Hematopoietic multipotent progenitor cell (in vitro differentiated cells): ENCODE measurements around the gene TENT4A. TPM values are rescaled to one million over a fixed set of nuclear protein-coding genes. Genes with fewer than 3 reads are reported as not detected.

Source experiments
- DNase-seq, 3 donors: peaks; one replicate each; pipeline ENCODE4 v3.0.0-alpha.2; 2011 to 2015; ENCODE audit warnings: low read depth in 2 of 3, low spot score in 2 of 3
- total RNA-seq: library from RNA; depleted of rRNA; stranded (reverse); fragments of >200 nt; gene quantifications from one replicate; pipeline ENCODE4 v1.2.3, GENCODE V29; 2012

TENT4A gene
- total RNA-seq, 1 donor: 14.5 TPM

GRCh38 chr5:6790346-6790865 is 77.2 kb downstream of the TENT4A start:
- no peak for DNase-seq

GRCh38 chr5:6791031-6791430 is 77.8 kb downstream of the TENT4A start:
- no peak for DNase-seq

DNA sequence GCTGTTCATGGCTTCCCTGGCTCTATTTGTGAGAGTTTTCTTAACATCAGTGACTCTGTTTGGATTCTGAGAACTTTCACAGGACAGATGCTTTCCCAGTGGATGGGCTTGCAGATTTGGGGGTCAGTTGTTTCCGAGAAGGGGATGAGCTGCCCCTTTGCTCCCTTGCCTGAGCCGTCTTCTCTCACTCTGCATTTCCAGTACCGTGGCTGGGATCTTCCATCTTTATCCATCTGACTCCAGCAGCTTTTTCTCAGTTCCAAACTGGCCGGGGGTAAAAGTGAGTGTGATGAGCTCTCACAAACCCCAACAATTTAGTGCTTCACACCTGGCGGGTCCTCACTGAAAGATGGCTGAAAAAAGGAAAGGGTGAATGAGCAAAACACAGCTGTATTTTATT is 79.1 kb downstream of the TENT4A start:
- no peak for DNase-seq

DNA sequence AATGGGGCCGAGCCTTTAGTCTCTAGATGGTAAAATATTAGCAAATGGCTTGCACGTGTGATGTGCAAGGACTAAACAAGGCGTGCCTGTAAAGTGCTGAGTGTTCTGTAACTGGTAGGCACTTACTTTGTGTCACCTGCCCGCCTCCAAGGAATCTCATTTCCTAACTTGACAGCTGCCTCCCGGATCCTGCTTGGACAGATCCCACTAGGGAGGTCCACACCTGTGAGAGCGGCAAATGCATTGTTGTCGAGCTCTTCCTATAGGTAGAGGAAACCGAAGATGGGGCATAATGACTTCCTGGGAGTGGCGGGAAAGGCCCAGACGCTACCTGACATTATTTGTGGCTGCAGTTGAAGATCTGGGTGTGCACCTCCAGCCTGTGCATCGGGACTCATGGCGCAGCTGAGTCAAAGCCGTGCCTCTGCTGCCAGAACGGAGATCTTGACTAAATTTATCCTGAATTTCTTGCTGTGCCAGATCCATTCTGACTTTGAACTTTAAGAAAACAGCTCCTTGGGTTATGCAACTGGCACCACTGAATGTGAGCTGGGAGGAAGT is 79.8 kb downstream of the TENT4A start:
- DNase-seq: no peak

DNA sequence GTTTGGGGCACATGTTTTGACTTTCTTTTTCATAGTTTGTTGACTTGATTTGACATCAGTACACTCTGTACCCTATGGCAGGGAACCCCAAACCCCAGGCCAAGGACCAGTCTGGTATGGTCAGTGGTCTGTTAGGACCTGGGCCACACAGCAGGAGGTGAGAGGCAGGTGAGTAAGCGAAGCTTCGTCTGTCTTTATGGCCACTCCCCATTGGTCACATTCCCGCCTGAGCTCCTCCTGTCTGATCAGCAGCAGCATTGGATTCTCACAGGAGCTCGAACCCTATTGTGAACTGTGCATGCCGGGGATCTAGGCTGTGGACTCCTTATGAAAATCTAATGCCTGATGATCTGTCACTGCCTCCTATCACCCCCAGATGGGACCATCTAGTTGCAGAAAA is 88.0 kb downstream of the TENT4A start:
- no peak for DNase-seq

- no peak for DNase-seq
Observed at GRCh38 chr5:6803981-6804550, 90.8 kb downstream of the TENT4A start.

DNA sequence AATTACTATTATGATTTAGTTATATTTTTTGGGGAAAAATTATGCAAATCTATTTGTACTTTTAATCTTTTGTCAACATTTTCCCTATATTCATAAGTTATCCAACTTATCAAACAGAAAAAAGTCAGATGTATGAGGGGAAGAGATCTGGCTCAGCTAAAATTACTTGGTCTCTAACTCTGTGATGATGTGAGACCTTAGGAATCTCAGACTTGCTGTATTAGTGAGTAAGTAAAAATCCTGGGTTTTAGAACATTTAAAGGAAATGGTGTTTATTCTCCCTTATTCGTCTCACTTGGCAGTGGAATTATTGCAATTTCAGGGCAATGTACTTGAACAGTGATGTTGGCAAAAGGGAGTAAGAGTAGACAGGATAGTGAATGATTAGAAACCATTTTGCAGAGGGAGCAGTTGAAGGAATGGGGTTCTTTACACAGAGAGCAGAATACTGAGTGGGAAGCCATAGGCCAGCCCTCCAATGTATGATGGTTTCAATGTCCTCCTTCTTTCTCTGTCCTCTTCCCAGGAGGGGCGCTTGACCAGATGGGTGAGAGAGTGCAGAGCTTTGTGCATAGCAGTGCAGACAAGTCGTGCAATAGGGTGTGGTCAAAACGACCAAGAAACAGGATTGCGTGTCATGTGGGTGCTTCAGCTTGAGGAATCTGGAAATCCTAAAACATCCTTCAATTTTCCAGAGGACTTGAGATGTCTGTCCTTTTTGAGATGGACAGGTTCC is 91.7 kb downstream of the TENT4A start:
- no peak for DNase-seq

DNA sequence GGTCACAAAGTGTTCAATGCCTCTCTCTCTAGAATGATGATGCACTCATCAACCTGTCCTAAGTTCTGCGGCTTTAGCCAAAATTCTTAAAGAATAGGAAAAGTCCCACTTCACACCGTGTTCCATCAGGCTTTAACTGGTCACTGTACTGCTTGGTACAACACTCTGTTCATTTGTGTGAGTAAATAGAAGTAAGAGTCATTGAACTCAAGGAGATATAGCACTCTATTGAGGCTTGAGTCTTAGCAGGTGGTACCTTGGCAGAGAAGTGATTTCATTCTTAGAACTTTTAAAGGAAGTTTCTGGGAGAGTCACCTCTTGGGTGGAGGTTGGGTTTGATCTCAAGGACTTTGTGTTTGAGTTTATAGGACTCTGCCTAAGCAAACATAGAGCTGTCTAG is 92.6 kb downstream of the TENT4A start:
- no peak for DNase-seq

Other genes starting within 250 kb of the TENT4A start
- gene NSUN2, start 80.4 kb upstream of the TENT4A start, total RNA-seq: 34.2 TPM
- 15.3 TPM for gene SRD5A1, start 80.0 kb upstream of the TENT4A start, total RNA-seq